ENCODE measurements around the gene LRBA. TPM values are rescaled to one million over a fixed set of nuclear protein-coding genes. Genes with fewer than 3 reads are reported as not detected.

Gene LRBA
- total and polyA plus RNA-seq, 4 donors, result 11.8 to 149 (median 34.2) TPM

DNA sequence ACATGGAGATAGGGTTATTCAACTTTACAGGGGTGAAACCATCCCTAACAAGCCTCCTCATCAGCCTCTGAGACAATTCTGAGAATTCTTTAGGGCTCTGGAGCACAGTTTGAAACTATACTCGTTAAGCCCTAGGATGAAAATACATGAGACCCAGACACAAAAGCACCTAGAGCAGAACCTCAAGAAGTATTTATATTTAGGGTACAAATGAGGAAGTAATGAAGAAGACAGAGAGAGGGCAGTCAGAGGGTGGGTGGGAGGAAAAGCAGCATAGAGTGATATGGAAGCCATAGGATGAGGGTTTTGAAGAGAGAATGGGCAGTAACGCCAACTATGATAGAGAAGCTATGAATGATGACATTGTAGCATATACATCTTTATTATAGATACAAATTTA is 686.6 kb downstream of the LRBA start:
- WGBS, 2 donors, result 92 to 96% methylated on average over 2 of the region's 2 CpGs
- TF ChIP-seq, protein P1, sequence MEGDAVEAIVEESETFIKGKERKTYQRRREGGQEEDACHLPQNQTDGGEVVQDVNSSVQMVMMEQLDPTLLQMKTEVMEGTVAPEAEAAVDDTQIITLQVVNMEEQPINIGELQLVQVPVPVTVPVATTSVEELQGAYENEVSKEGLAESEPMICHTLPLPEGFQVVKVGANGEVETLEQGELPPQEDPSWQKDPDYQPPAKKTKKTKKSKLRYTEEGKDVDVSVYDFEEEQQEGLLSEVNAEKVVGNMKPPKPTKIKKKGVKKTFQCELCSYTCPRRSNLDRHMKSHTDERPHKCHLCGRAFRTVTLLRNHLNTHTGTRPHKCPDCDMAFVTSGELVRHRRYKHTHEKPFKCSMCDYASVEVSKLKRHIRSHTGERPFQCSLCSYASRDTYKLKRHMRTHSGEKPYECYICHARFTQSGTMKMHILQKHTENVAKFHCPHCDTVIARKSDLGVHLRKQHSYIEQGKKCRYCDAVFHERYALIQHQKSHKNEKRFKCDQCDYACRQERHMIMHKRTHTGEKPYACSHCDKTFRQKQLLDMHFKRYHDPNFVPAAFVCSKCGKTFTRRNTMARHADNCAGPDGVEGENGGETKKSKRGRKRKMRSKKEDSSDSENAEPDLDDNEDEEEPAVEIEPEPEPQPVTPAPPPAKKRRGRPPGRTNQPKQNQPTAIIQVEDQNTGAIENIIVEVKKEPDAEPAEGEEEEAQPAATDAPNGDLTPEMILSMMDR (IDR thresholded peaks at IDR 0.05; ENCODE audit: control extremely low read depth, extremely low read depth), result no peak
- Histone ChIP-seq H3K4me3 (no peak overlapping the region), H3K27ac (ENCODE audit: low read depth in 1 of 2, low read length in 1 of 2) (no peak overlapping the region), H3K9ac (ENCODE audit: insufficient read depth in 1 of 2, low read length in 2 of 2) (no peak overlapping the region), H3K4me1 (ENCODE audit: control insufficient read depth in 5 of 5, insufficient read depth in 5 of 5, low read length in 5 of 5) (peaks cover 0 to 4% (median under 1%) of the 10 kb centered on the region in 5 donors), H3K27me3 (ENCODE audit: control insufficient read depth in 3 of 3, insufficient read depth in 3 of 3, low read length in 2 of 3) (no peaks in the 10 kb centered on the region), H3K9me3 (ENCODE audit: control insufficient read depth in 4 of 4, insufficient read depth in 3 of 4, low read length in 3 of 4) (no peaks in the 10 kb centered on the region), H3K36me3 (ENCODE audit: control insufficient read depth in 4 of 4, insufficient read depth in 4 of 4, low read length in 4 of 4) (no peaks in the 10 kb centered on the region)
- no peak for DNase-seq
- no peak for ATAC-seq (ENCODE audit: insufficient read depth, low FRiP score)

DNA sequence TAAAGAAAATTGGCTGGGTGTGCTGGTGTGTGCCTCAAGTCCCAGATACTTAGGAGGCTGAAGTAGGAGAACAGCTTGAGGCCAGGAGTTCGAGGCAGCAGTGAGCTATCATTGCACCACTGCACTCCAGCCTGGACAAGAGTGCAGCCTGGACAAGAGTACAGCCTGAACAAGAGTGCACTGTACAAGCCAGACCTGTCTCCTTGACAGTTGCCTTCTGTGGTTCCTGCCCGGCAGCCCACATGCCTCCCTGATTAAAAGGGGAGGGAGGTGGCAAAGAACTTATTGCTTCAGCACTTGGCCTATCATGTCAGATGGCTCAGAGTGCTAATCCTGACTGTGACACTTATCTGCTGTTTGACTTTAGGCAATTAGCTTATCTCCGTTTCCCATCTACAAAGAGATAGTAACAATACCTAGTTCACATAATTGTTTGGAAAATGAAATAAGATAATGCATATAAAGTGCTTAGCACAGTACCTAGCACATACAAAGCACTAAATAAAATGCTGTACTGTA is 687.8 kb downstream of the LRBA start:
- Histone ChIP-seq H3K27me3 (ENCODE audit: control insufficient read depth in 3 of 3, insufficient read depth in 3 of 3, low read length in 2 of 3) (no peaks in the 10 kb centered on the region), H3K4me1 (ENCODE audit: control insufficient read depth in 5 of 5, insufficient read depth in 5 of 5, low read length in 5 of 5) (peaks cover 0 to 15% (median 3%) of the 10 kb centered on the region in 5 donors), H3K9ac (ENCODE audit: insufficient read depth in 1 of 2, low read length in 2 of 2) (no peak overlapping the region), H3K4me3 (no peak overlapping the region), H3K9me3 (ENCODE audit: control insufficient read depth in 4 of 4, insufficient read depth in 3 of 4, low read length in 3 of 4) (no peaks in the 10 kb centered on the region), H3K27ac (ENCODE audit: low read depth in 1 of 2, low read length in 1 of 2) (no peak overlapping the region), H3K36me3 (ENCODE audit: control insufficient read depth in 4 of 4, insufficient read depth in 4 of 4, low read length in 4 of 4) (no peaks in the 10 kb centered on the region)
- ATAC-seq (ENCODE audit: insufficient read depth, low FRiP score), result no peak
- 84 to 90% methylated on average over 3 of the region's 3 CpGs for WGBS, 2 donors
- TF ChIP-seq, protein P1 (IDR thresholded peaks at IDR 0.05; ENCODE audit: control extremely low read depth, extremely low read depth), result no peak
- no peak for DNase-seq

DNA sequence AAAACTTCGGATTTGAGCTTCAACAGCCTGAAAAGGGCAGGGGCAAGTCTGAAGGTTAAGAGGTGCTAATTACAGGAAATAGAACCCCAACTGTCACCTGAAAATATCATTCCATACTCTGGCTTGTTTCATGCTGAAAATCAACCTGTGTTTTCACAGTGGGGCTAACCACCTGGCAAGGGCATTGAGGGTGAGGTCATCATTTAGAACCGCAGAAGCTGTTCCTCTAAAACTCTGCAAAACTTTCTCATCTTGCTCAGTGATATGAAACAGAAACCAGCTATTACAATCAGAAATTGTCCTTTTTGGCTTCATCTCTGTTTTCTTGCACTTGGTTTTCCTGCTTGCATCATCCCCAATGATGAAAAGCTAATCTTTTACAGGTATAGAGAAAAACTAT is 689.2 kb downstream of the LRBA start:
- Histone ChIP-seq H3K27me3 (ENCODE audit: control insufficient read depth in 3 of 3, insufficient read depth in 3 of 3, low read length in 2 of 3) (no peaks in the 10 kb centered on the region), H3K9me3 (ENCODE audit: control insufficient read depth in 4 of 4, insufficient read depth in 3 of 4, low read length in 3 of 4) (no peaks in the 10 kb centered on the region), H3K27ac (ENCODE audit: low read depth in 1 of 2, low read length in 1 of 2) (no peak overlapping the region), H3K4me3 (no peak overlapping the region), H3K36me3 (ENCODE audit: control insufficient read depth in 4 of 4, insufficient read depth in 4 of 4, low read length in 4 of 4) (peaks cover 0 to 2% (median 0%) of the 10 kb centered on the region in 4 donors), H3K9ac (ENCODE audit: insufficient read depth in 1 of 2, low read length in 2 of 2) (no peak overlapping the region), H3K4me1 (ENCODE audit: control insufficient read depth in 5 of 5, insufficient read depth in 5 of 5, low read length in 5 of 5) (peaks cover 0 to 15% (median 3%) of the 10 kb centered on the region in 5 donors)
- ATAC-seq (ENCODE audit: insufficient read depth, low FRiP score) (no peak), DNase-seq (no peak)
- TF ChIP-seq, protein P1 (IDR thresholded peaks at IDR 0.05; ENCODE audit: control extremely low read depth, extremely low read depth), result no peak
- WGBS, 2 donors, result 93 to 94% methylated on average over 2 of the region's 2 CpGs
